ENCODE results near the gene SLC7A4.

GRCh38 chr22:20983081-20983771, 49.1 kb downstream of the SLC7A4 start:
- TF ChIP-seq CTCF (IDR thresholded peaks at IDR 0.05) (no peak), POLR2A (IDR thresholded peaks at IDR 0.05) (no peak)

Data from esophagus squamous epithelium (tissue), 4 donors.